Prostate gland (tissue), 2 donors: ENCODE data around the gene C6orf132.

Experiments
- POLR2A ChIP-seq: fragments of 450-650 bp; IDR thresholded peaks from one replicate; pipeline ENCODE4 v1.6.1; 2016; ENCODE audit warnings: antibody characterized with exemption, mild to moderate bottlenecking
- POLR2AphosphoS5 ChIP-seq: sonication (generic); formaldehyde crosslinking; IDR thresholded peaks from one replicate; pipeline ENCODE4 v1.6.1; 2017; ENCODE audit warnings: antibody characterized with exemption
- TF ChIP-seq, protein P1 (sequence below), 4 experiments: fragments of 200-600 bp in 2 of 4; fragments of 450-650 bp in 2 of 4; sonication (generic) in 2 of 4; IDR thresholded peaks; 1 replicate in 3 of 4; 2 replicates in 1 of 4; pipeline ENCODE4 v1.5.1; 2016 to 2019; ENCODE audit warnings: antibody characterized with exemption in 4 of 4, mild to moderate bottlenecking in 2 of 4, moderate library complexity in 2 of 4

- TF ChIP-seq, protein P1, sequence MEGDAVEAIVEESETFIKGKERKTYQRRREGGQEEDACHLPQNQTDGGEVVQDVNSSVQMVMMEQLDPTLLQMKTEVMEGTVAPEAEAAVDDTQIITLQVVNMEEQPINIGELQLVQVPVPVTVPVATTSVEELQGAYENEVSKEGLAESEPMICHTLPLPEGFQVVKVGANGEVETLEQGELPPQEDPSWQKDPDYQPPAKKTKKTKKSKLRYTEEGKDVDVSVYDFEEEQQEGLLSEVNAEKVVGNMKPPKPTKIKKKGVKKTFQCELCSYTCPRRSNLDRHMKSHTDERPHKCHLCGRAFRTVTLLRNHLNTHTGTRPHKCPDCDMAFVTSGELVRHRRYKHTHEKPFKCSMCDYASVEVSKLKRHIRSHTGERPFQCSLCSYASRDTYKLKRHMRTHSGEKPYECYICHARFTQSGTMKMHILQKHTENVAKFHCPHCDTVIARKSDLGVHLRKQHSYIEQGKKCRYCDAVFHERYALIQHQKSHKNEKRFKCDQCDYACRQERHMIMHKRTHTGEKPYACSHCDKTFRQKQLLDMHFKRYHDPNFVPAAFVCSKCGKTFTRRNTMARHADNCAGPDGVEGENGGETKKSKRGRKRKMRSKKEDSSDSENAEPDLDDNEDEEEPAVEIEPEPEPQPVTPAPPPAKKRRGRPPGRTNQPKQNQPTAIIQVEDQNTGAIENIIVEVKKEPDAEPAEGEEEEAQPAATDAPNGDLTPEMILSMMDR (IDR thresholded peaks at IDR 0.05) = no peak
- TF ChIP-seq POLR2A (no peak), POLR2AphosphoS5 (no peak)
Observed at GRCh38 chr6:42129360-42129676, 13.1 kb downstream of the C6orf132 start.
